Coronary artery (tissue), 2 donors: ENCODE measurements around the gene COL27A1.
A peak's percentile ranks its signal among the peaks of the same experiment; 100 is the strongest.

ENCODE experiments used
- DNase-seq: peaks from one replicate; pipeline ENCODE4 v3.0.0-alpha.2; 2017; ENCODE audit warnings: low spot score
- H3K27ac ChIP-seq, 2 donors: fragments of 200-600 bp; sonication (generic); one replicate each; pipeline ENCODE4 v1.5.1; 2016 to 2019
- H3K4me3 ChIP-seq: fragments of 200-600 bp; sonication (generic); 2 replicates; pipeline ENCODE4 v1.5.1; 2016; ENCODE audit warnings: mild to moderate bottlenecking, moderate library complexity
- TF ChIP-seq, protein P1 (sequence below): fragments of 200-600 bp; sonication (generic); IDR thresholded peaks from one replicate; pipeline ENCODE4 v1.5.1; 2019; ENCODE audit warnings: antibody characterized with exemption

COL27A1 gene

DNA sequence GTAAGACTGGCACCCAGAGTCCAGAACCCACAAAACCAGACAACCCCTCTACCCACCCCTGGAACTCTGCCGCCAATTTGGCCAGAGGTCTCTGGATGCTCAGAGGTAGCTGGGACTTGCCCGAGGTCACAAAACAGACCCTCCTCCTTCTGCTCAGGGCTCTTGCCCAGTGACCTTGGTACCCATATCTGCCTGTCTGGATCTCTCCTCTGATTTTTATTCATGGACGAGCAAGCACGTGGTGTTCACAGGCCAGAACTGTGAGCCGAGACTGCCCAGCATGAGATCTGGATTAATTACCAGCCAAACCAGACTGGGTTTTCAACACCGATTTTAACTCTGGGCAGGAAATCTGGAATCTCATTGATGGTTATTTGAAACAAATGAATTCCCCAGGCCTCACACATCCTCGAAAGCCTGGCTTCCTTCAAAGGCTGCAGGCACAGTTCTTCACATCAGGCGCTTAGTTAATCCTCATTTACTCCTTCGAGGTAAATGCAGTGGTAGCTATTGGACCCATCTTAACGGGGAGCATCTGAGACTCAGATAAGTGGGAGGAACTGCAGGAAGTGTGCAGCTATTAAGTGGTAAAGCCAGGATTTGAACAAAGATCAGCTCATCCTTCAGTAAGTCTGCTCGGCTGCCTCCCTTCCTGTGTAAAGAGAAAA lies 21.4 kb downstream of the COL27A1 start:
- no peak for DNase-seq
- Histone ChIP-seq H3K27ac (peak overlapping the region; percentile 82 to 89), H3K4me3 (no peak overlapping the region)
- TF ChIP-seq, protein P1, sequence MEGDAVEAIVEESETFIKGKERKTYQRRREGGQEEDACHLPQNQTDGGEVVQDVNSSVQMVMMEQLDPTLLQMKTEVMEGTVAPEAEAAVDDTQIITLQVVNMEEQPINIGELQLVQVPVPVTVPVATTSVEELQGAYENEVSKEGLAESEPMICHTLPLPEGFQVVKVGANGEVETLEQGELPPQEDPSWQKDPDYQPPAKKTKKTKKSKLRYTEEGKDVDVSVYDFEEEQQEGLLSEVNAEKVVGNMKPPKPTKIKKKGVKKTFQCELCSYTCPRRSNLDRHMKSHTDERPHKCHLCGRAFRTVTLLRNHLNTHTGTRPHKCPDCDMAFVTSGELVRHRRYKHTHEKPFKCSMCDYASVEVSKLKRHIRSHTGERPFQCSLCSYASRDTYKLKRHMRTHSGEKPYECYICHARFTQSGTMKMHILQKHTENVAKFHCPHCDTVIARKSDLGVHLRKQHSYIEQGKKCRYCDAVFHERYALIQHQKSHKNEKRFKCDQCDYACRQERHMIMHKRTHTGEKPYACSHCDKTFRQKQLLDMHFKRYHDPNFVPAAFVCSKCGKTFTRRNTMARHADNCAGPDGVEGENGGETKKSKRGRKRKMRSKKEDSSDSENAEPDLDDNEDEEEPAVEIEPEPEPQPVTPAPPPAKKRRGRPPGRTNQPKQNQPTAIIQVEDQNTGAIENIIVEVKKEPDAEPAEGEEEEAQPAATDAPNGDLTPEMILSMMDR: no peak

DNA sequence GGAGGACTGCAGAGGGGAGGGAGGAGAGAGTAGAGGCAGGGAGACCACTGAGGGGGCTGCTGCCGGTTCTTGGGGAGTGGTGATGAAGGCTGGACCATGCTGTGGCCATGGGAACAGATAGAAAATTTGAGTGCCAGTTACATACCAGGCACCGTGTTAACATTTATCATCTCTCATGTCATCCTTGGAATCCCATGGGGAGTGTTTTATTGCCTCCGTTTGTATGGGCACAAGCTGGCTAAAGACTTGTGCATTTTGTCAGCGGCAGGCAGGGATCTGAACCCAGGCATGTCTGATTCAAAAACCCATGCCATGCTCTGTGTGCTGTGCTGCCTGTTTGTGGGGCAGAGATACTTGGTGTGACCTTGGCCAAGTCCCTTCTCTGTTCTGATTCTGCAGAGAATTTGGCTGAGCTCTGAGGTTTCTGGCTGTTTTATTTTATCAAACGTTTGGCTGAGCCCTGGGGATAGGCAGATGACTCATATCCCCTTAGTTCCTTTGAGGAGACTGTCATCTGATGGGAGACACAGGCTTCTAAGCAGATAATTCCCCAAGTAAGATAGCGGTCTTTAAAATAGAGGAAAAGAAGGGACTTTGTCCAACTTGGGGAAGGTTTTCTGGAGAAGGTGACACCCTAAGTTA lies 22.2 kb downstream of the COL27A1 start:
- Histone ChIP-seq H3K27ac (peak overlapping the region; percentile 82 to 89), H3K4me3 (no peak overlapping the region)
- no peak for DNase-seq
- TF ChIP-seq, protein P1: no peak

DNA sequence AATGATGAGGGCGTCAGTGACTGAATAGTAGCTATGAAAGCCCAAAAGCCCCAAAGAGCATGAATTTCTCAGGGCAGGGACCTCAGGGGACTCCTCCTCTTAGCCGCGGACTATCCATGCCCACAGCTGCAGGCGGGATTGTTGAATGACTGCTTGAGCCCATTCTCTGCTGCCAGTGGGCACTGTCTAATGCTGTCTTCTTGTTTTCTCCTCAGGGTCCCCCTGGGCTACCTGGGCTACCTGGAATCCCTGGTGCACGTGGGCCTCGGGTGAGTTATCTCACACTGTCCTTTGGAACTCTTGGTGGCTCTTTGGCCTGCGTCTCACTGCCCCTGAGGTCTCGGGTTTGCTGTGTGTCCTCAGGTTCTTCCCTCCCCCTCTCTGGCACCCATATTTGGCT lies 22.7 kb downstream of the COL27A1 start:
- no peak for DNase-seq
- peak overlapping the region; percentile 82 to 89 for H3K27ac ChIP-seq

DNA sequence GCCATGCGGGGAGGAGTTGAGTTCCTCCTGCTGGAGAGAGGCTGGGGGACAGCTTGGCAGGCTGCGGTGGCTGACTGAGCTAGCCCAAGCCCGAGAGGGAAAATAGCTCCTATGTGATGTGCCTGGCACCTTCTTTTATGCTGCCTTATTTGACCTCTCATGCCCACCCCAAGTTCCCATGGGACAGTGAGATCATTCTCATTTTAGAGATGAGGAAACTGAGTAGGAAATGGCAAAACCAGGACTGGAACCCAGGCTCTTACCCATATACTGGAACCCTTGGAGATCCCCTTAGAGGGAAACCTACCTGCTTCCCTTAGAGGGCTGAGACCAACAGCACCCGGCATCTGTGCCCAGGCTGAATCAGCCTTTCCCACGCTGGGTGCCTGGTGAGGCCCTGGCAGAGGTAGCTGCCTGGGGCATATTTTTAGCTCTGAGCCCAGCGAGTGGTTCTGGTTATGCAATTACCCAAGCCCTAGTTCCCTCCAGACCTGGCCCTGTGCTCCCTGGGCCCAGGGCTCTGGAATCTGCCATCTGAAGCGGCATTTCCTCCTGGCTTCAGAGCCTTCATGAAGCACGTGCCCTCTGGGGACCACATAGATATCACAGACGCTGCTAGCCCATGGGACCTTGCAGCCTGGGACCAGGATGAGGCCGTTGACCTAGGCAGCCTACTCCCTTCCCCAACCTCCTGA lies 23.6 kb downstream of the COL27A1 start:
- Histone ChIP-seq H3K27ac (peak overlapping the region; percentile 82 to 89), H3K4me3 (no peak overlapping the region)
- TF ChIP-seq, protein P1: no peak
- DNase-seq: peak; percentile 88

More for the DNA sequence above, 22.7 kb downstream of the COL27A1 start:
- TF ChIP-seq, protein P1: no peak
- no peak overlapping the region for H3K4me3 ChIP-seq

DNA sequence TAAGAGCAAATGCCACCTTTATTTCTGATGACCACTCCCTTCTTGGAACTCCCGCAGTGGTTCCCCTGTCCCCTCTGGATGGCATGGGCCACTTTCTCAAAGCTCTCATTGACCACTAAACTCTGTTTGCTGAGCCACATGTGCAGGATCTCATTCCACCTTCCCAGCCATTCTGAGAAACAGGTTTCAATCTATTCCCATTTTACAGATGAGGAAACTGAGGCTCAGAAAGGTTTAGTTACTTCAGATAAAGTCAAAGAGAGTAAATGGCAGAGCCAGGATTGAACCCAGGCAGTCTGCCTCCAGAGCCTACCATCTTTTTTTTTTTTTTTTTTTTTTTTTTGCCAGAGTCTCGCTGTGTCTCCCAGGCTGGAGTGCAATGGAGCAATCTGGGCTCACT lies 24.2 kb downstream of the COL27A1 start:
- Histone ChIP-seq H3K27ac (peak overlapping the region; percentile 82 to 89), H3K4me3 (no peak overlapping the region)
- TF ChIP-seq, protein P1: no peak
- no peak for DNase-seq

DNA sequence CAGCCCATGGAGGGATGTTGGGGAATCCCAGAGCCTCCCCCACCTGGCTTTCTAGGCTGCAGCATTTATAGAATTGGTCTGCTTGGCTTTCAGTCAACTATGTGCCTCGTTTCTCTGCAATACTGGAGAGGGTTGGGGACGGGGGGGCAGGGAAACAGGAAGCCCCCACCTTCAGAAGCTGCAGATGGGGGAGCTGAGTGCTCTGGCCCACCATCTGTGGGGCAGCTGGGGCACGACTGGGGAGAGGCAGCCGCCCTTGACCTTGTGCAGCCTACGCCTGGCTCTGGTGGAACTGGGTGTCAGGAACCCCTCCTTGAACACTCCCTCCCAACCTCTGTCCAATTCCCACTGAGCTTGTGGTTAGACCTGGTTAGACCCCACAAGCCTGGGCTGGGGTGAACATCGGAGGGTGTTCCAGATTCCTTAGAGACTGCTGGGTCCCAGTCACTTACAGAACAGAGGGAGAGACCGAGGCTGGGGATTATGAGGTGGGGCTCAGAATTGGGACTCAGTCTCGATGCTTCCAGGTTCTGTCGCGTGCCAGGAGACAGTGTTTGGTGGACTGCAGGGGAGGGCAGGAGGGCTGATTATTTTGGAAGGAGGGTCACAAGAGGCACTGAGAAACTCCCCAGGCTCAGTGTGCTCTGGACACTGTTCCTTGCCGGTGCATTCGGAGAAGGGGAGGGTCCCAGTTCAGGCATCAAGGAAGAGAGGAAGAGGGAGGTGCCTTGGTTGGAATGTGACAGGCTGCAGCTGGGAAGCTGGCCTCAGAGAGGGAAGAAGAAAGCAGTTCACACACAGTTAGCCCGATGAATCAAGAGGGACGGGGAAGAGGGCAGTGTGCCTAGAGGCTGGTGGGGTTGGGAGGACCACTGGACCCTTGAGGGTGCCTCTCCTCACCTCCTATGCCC lies 25.6 kb downstream of the COL27A1 start:
- no peak overlapping the region for H3K4me3 ChIP-seq
- TF ChIP-seq, protein P1: no peak
- DNase-seq: no peak
- peak overlapping the region; percentile 60 to 87 for H3K27ac ChIP-seq
